Calu3 (cell line): ENCODE measurements around the gene EHD3. TPM values are rescaled to one million over a fixed set of nuclear protein-coding genes. Genes with fewer than 3 reads are reported as not detected.

Source experiments
- BruUV-seq: library from RNA; stranded (reverse); fragments of 400-500 nt; replicated peaks from 2 replicates; lab custom pipeline; 2021; lab: Mats Ljungman, UMichigan
- CTCF ChIA-PET: fragments of 300-600 bp; sonication (Branson Sonifier 250); formaldehyde crosslinking; loops from one replicate; lab custom pipeline; 2022; ENCODE audit warnings: antibody characterized with exemption; lab: Charles Lee
- DNase-seq: peaks from one replicate; pipeline ENCODE4 v3.0.0; 2022
- H3K27ac Mint-ChIP-seq: one replicate; pipeline ENCODE4 v1.8.0; 2022; ENCODE audit warnings: mixed read lengths; ENCODE audit not compliant: unreplicated experiment
- H3K27me3 Mint-ChIP-seq: one replicate; pipeline ENCODE4 v1.8.0; 2022; ENCODE audit warnings: mixed read lengths; ENCODE audit not compliant: unreplicated experiment
- H3K36me3 Mint-ChIP-seq: one replicate; pipeline ENCODE4 v1.8.0; 2022; ENCODE audit warnings: mild to moderate bottlenecking, moderate library complexity, mixed read lengths; ENCODE audit not compliant: insufficient read depth, unreplicated experiment
- H3K4me1 Mint-ChIP-seq: one replicate; pipeline ENCODE4 v1.8.0; 2022; ENCODE audit warnings: mild to moderate bottlenecking, low read depth, mixed read lengths; ENCODE audit not compliant: unreplicated experiment
- H3K4me3 Mint-ChIP-seq: one replicate; pipeline ENCODE4 v1.8.0; 2022; ENCODE audit warnings: mild to moderate bottlenecking, low read depth, moderate library complexity, mixed read lengths; ENCODE audit not compliant: unreplicated experiment
- H3K9me3 Mint-ChIP-seq: one replicate; pipeline ENCODE4 v1.8.0; 2022; ENCODE audit warnings: low read depth, mixed read lengths; ENCODE audit not compliant: unreplicated experiment
- intact Hi-C: fragments of 100-400 bp; cut with micrococcal nuclease; formaldehyde crosslinking; loops from one replicate; pipeline ENCODE4 v1.10.0; 2022; ENCODE audit not compliant: unreplicated experiment
- total RNA-seq: library from RNA; stranded (reverse); gene quantifications from 2 replicates; pipeline ENCODE4 v1.2.3, GENCODE V29; 2022
- TF ChIP-seq, protein P1 (sequence below): fragments of 200-600 bp; IDR thresholded peaks from one replicate; pipeline ENCODE4 v1.8.0; 2022; ENCODE audit warnings: antibody characterized with exemption; ENCODE audit not compliant: unreplicated experiment

The EHD3 gene
- total RNA-seq, 1 experiment from 2014 or later = 1.7 TPM

- DNase-seq = no peak
- no TSS peak for BruUV-seq
- H3K27me3 Mint-ChIP-seq = no peaks in the 10 kb centered on the region
- H3K4me1 Mint-ChIP-seq = no peaks in the 10 kb centered on the region
- H3K4me3 Mint-ChIP-seq = no peak overlapping the region
- CTCF ChIA-PET = no interaction called here
- TF ChIP-seq, protein P1, sequence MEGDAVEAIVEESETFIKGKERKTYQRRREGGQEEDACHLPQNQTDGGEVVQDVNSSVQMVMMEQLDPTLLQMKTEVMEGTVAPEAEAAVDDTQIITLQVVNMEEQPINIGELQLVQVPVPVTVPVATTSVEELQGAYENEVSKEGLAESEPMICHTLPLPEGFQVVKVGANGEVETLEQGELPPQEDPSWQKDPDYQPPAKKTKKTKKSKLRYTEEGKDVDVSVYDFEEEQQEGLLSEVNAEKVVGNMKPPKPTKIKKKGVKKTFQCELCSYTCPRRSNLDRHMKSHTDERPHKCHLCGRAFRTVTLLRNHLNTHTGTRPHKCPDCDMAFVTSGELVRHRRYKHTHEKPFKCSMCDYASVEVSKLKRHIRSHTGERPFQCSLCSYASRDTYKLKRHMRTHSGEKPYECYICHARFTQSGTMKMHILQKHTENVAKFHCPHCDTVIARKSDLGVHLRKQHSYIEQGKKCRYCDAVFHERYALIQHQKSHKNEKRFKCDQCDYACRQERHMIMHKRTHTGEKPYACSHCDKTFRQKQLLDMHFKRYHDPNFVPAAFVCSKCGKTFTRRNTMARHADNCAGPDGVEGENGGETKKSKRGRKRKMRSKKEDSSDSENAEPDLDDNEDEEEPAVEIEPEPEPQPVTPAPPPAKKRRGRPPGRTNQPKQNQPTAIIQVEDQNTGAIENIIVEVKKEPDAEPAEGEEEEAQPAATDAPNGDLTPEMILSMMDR = no peak
- intact Hi-C loops = no loop called here
- H3K27ac Mint-ChIP-seq = no peak overlapping the region
- no peaks in the 10 kb centered on the region for H3K9me3 Mint-ChIP-seq
- H3K36me3 Mint-ChIP-seq = no peaks in the 10 kb centered on the region
Observed at GRCh38 chr2:31240381-31241365, 6.7 kb downstream of the EHD3 start.

GRCh38 chr2:31241625-31242270 lies 7.8 kb downstream of the EHD3 start:
- CTCF ChIA-PET = no interaction called here
- Mint-ChIP-seq H3K27ac (no peak overlapping the region), H3K27me3 (no peaks in the 10 kb centered on the region), H3K36me3 (no peaks in the 10 kb centered on the region), H3K4me3 (no peak overlapping the region), H3K9me3 (no peaks in the 10 kb centered on the region), H3K4me1 (no peaks in the 10 kb centered on the region)
- TF ChIP-seq, protein P1 = no peak
- no peak for DNase-seq
- no TSS peak for BruUV-seq
- intact Hi-C loops = no loop called here

- Mint-ChIP-seq H3K4me1 (no peaks in the 10 kb centered on the region), H3K4me3 (no peak overlapping the region), H3K27ac (no peak overlapping the region), H3K9me3 (no peaks in the 10 kb centered on the region), H3K36me3 (no peaks in the 10 kb centered on the region), H3K27me3 (no peaks in the 10 kb centered on the region)
- BruUV-seq = no TSS peak
- no peak for DNase-seq
- TF ChIP-seq, protein P1 = no peak
- CTCF ChIA-PET = interaction anchor here (0.7 kb wide), 1 partner anchor 30 kb away, joined by 4 read pairs; no protein-coding TSS in a partner anchor
- intact Hi-C loops = no loop called here
Observed at GRCh38 chr2:31243053-31243452, 9.1 kb downstream of the EHD3 start.

DNA sequence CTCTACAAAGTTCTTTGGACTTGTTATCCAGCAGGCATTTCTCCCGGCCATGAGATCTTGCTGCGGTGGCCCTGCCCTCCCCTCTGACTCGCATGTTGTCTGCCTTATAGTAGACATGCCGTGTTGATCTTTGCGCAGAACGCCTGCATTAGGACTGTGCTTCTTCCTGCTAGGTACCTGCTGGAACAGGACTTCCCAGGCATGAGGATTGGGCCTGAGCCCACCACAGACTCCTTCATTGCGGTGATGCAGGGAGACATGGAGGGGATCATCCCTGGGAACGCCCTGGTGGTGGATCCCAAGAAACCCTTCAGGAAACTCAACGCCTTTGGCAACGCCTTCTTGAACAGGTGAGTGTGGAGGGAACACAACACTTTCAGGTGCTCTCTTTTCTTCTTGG lies 10.1 kb downstream of the EHD3 start:
- BruUV-seq = no TSS peak
- Mint-ChIP-seq H3K27me3 (no peaks in the 10 kb centered on the region), H3K9me3 (no peaks in the 10 kb centered on the region), H3K36me3 (no peaks in the 10 kb centered on the region), H3K4me3 (no peak overlapping the region), H3K4me1 (no peaks in the 10 kb centered on the region), H3K27ac (no peak overlapping the region)
- CTCF ChIA-PET = interaction anchor here (0.6 kb wide), 1 partner anchor 471 kb away, joined by 3 read pairs; no protein-coding TSS in a partner anchor
- no peak for DNase-seq
- intact Hi-C loops = no loop called here
- TF ChIP-seq, protein P1 = no peak
